ENCODE data around the gene PCNT.

PCNT gene

DNA sequence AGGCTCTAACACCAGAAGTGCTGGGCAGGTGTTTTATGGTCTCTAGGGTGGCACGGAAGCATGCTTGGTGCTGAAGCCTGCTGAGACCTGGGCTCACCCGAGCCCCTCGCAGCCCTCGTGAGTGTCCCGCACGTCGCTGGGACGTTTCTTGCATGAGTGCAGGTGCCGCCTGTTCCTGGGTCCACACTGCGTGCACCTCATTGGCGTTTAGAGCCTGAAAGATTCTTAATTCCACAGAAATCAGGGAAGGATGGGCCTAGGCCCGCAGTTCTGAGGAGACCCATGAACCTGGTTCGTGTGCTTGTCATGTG, 91.0 kb downstream of the PCNT start:
- Histone ChIP-seq H3K27me3 (ENCODE audit: low read depth, low read length) (no peaks in the 10 kb centered on the region), H3K4me2 (ENCODE audit: low read length) (no peak overlapping the region), H3K4me1 (ENCODE audit: low read length) (no peaks in the 10 kb centered on the region), H3K9me3 (ENCODE audit: insufficient read depth, low read length) (no peaks in the 10 kb centered on the region), H2AFZ (ENCODE audit: low read depth, low read length) (no peak overlapping the region), H3K36me3 (replicated peaks; ENCODE audit: low read depth, low read length) (peaks cover 8% of the 10 kb centered on the region), H4K20me1 (ENCODE audit: insufficient read depth, low read length) (no peaks in the 10 kb centered on the region), H3K27ac (ENCODE audit: low read length) (no peak overlapping the region), H3K9ac (ENCODE audit: low read length) (no peak overlapping the region), H3K4me3 (ENCODE audit: low read length) (no peak overlapping the region), H3K79me2 (ENCODE audit: low read length) (no peaks in the 10 kb centered on the region)
- no peak for TF ChIP-seq EZH2phosphoT487 (IDR thresholded peaks at IDR 0.05; ENCODE audit: low read depth)
- TF ChIP-seq, protein P1, sequence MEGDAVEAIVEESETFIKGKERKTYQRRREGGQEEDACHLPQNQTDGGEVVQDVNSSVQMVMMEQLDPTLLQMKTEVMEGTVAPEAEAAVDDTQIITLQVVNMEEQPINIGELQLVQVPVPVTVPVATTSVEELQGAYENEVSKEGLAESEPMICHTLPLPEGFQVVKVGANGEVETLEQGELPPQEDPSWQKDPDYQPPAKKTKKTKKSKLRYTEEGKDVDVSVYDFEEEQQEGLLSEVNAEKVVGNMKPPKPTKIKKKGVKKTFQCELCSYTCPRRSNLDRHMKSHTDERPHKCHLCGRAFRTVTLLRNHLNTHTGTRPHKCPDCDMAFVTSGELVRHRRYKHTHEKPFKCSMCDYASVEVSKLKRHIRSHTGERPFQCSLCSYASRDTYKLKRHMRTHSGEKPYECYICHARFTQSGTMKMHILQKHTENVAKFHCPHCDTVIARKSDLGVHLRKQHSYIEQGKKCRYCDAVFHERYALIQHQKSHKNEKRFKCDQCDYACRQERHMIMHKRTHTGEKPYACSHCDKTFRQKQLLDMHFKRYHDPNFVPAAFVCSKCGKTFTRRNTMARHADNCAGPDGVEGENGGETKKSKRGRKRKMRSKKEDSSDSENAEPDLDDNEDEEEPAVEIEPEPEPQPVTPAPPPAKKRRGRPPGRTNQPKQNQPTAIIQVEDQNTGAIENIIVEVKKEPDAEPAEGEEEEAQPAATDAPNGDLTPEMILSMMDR (IDR thresholded peaks at IDR 0.05; ENCODE audit: low read depth, low read length): no peak

DNA sequence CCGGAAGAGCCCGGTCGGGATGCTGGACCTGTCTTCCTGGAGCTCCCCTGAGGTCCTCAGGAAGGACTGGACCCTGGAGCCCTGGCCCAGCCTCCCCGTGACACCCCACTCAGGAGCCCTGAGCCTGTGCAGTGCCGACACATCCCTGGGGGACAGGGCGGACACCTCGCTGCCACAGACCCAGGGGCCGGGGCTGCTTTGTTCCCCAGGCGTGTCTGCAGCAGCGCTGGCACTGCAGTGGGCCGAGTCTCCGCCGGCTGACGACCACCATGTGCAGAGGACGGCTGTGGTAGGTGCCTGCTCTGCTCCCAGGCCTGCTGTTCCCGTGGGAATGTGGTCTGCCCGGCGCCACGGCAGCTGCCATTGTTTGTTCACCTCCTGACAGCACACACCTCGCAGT, 92.6 kb downstream of the PCNT start:
- Histone ChIP-seq H3K4me1 (ENCODE audit: low read length) (no peaks in the 10 kb centered on the region), H3K9ac (ENCODE audit: low read length) (no peak overlapping the region), H3K27ac (ENCODE audit: low read length) (no peak overlapping the region), H3K79me2 (ENCODE audit: low read length) (no peaks in the 10 kb centered on the region), H3K36me3 (replicated peaks; ENCODE audit: low read depth, low read length) (peaks cover 8% of the 10 kb centered on the region), H4K20me1 (ENCODE audit: insufficient read depth, low read length) (no peaks in the 10 kb centered on the region), H3K27me3 (ENCODE audit: low read depth, low read length) (no peaks in the 10 kb centered on the region), H3K4me3 (ENCODE audit: low read length) (no peak overlapping the region), H3K9me3 (ENCODE audit: insufficient read depth, low read length) (no peaks in the 10 kb centered on the region), H2AFZ (ENCODE audit: low read depth, low read length) (no peak overlapping the region), H3K4me2 (ENCODE audit: low read length) (no peak overlapping the region)
- no peak for TF ChIP-seq EZH2phosphoT487 (IDR thresholded peaks at IDR 0.05; ENCODE audit: low read depth)
- TF ChIP-seq, protein P1 (IDR thresholded peaks at IDR 0.05; ENCODE audit: low read depth, low read length): no peak

DNA sequence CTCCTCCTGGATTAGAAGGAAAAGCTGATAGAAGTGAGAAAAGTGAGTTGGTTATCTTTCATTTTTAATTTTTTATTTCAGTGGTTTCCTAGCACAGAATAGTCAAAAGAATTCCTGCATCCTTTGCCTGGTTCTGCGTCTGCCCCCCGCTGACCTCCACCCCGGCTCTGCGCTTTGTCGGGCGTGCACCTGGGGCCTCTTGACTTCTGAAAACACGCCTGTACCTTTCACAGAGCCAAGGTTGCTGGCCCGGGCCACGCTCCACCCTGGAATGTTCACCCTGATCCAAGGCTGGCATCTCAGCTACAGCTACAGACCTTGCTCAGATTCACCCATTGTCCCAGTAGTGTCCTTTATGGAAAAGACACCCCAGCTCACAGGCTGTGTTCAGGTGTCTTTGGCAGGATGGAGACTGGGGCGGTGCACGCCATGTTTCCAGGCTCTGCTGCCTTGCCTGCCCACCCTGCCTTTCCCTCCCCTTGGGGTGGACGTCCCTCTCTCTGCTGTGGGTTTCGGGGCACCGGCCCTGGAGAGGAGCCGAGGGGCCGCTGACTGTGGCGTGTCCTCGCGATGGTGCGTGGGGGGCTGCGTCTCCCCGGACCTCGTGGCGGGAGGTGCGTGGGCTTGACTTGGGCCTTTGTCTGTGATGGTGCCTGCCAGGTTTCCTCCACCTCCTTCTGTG, 94.5 kb downstream of the PCNT start:
- TF ChIP-seq, protein P1 (IDR thresholded peaks at IDR 0.05; ENCODE audit: low read depth, low read length): no peak
- TF ChIP-seq EZH2phosphoT487 (IDR thresholded peaks at IDR 0.05; ENCODE audit: low read depth): no peak
- Histone ChIP-seq H3K4me1 (ENCODE audit: low read length) (no peaks in the 10 kb centered on the region), H3K9ac (ENCODE audit: low read length) (no peak overlapping the region), H2AFZ (ENCODE audit: low read depth, low read length) (no peak overlapping the region), H3K4me2 (ENCODE audit: low read length) (no peak overlapping the region), H3K27me3 (ENCODE audit: low read depth, low read length) (no peaks in the 10 kb centered on the region), H3K79me2 (ENCODE audit: low read length) (no peaks in the 10 kb centered on the region), H3K4me3 (ENCODE audit: low read length) (no peak overlapping the region), H3K36me3 (replicated peaks; ENCODE audit: low read depth, low read length) (peaks cover 12% of the 10 kb centered on the region), H3K27ac (ENCODE audit: low read length) (no peak overlapping the region), H4K20me1 (ENCODE audit: insufficient read depth, low read length) (no peaks in the 10 kb centered on the region), H3K9me3 (ENCODE audit: insufficient read depth, low read length) (no peaks in the 10 kb centered on the region)

DNA sequence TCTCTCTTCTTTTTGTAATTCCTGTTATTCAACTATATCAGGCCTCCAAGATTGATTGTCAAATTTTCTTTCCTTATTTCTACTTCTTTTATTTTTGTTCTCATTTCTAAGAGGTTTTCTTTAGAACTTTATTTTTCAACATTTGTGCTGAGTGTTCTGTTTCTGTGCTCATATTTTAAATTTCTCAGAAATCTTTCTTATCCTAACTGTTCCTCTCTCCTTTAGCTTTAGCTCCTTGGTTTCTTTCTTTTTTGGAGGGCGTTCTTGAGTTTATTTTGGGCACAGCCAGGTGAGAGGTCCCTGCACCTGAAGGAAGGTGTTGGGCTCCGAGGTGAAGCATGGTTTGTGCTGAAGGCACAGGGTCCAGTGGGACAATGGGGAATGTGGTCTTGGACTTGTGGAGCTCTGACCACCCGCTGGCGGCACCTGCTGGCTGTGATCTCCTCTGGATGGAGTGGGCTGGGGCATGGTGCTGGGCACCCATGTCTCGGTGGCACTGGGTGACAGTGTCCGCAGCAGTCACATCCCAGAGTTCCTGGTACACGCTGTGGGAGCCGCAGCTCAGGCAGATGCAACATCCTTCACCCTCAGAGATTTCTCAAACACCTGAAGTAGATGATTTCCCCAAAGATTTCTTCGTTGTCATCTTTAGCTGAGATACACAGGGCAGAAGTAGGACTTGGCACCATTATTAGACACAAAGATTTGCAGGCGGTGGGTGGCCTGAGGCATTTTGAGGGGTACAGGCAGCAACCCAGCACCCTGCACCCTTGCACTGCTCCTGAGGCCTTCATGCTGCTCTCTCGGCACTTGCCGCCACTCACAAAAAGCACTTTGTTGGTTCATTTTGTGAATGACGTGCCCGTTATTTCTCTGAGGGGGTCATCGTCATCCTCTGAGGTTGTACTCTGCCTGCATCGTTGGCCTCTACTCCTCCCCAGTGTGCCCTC, 96.6 kb downstream of the PCNT start:
- Histone ChIP-seq H2AFZ (ENCODE audit: low read depth, low read length) (no peak overlapping the region), H3K9me3 (ENCODE audit: insufficient read depth, low read length) (no peaks in the 10 kb centered on the region), H3K4me1 (ENCODE audit: low read length) (no peaks in the 10 kb centered on the region), H3K36me3 (replicated peaks; ENCODE audit: low read depth, low read length) (peaks cover 12% of the 10 kb centered on the region), H3K4me3 (ENCODE audit: low read length) (no peak overlapping the region), H3K9ac (ENCODE audit: low read length) (no peak overlapping the region), H4K20me1 (ENCODE audit: insufficient read depth, low read length) (no peaks in the 10 kb centered on the region), H3K4me2 (ENCODE audit: low read length) (no peak overlapping the region), H3K27me3 (ENCODE audit: low read depth, low read length) (no peaks in the 10 kb centered on the region), H3K79me2 (ENCODE audit: low read length) (no peaks in the 10 kb centered on the region), H3K27ac (ENCODE audit: low read length) (no peak overlapping the region)
- no peak for TF ChIP-seq EZH2phosphoT487 (IDR thresholded peaks at IDR 0.05; ENCODE audit: low read depth)
- TF ChIP-seq, protein P1 (IDR thresholded peaks at IDR 0.05; ENCODE audit: low read depth, low read length): no peak

All from OCI-LY3 (cell line).